ENCODE data around the gene ZNF853.

The ZNF853 gene

GRCh38 chr7:6650086-6650485 lies 34.7 kb downstream of the ZNF853 start:
- CTCF ChIA-PET, result no interaction called here
- POLR2A ChIA-PET, result no interaction called here
- TF ChIP-seq, protein P1, sequence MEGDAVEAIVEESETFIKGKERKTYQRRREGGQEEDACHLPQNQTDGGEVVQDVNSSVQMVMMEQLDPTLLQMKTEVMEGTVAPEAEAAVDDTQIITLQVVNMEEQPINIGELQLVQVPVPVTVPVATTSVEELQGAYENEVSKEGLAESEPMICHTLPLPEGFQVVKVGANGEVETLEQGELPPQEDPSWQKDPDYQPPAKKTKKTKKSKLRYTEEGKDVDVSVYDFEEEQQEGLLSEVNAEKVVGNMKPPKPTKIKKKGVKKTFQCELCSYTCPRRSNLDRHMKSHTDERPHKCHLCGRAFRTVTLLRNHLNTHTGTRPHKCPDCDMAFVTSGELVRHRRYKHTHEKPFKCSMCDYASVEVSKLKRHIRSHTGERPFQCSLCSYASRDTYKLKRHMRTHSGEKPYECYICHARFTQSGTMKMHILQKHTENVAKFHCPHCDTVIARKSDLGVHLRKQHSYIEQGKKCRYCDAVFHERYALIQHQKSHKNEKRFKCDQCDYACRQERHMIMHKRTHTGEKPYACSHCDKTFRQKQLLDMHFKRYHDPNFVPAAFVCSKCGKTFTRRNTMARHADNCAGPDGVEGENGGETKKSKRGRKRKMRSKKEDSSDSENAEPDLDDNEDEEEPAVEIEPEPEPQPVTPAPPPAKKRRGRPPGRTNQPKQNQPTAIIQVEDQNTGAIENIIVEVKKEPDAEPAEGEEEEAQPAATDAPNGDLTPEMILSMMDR (IDR thresholded peaks at IDR 0.05; ENCODE audit: control extremely low read depth, extremely low read depth, low read depth, missing control alignments), result no peak
- DNase-seq (ENCODE audit: extremely low spot score), result no peak

GRCh38 chr7:6650521-6651011 lies 35.2 kb downstream of the ZNF853 start:
- ChIA-PET CTCF (no interaction called here), POLR2A (no interaction called here)
- TF ChIP-seq, protein P1 (IDR thresholded peaks at IDR 0.05; ENCODE audit: control extremely low read depth, extremely low read depth, low read depth, missing control alignments), result no peak
- no peak for DNase-seq (ENCODE audit: extremely low spot score)

GRCh38 chr7:6651851-6652445 lies 36.5 kb downstream of the ZNF853 start:
- DNase-seq (ENCODE audit: extremely low spot score), result no peak
- TF ChIP-seq, protein P1 (IDR thresholded peaks at IDR 0.05; ENCODE audit: control extremely low read depth, extremely low read depth, low read depth, missing control alignments), result no peak
- POLR2A ChIA-PET, result no interaction called here
- CTCF ChIA-PET, result no interaction called here

DNA sequence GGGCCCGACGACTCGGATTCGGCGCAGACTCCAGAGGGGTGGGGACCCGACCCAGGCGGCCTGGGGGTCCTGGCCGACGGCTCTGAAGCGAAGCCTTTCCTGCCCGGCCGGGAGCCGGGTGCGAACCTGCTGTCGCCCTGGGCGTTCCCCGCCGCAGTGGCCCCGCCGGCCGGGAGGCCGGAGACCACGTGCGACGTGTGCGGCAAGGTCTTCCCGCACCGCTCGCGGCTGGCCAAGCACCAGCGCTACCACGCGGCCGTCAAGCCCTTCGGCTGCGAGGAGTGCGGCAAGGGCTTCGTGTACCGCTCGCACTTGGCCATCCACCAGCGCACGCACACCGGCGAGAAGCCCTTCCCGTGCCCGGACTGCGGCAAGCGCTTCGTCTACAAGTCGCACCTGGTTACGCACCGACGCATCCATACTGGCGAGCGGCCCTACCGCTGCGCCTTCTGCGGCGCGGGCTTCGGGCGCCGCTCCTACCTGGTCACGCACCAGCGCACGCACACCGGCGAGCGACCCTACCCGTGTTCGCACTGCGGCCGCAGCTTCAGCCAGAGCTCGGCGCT lies 37.1 kb downstream of the ZNF853 start:
- no peak for DNase-seq (ENCODE audit: extremely low spot score)
- TF ChIP-seq, protein P1 (IDR thresholded peaks at IDR 0.05; ENCODE audit: control extremely low read depth, extremely low read depth, low read depth, missing control alignments), result no peak
- CTCF ChIA-PET, result no interaction called here
- POLR2A ChIA-PET, result no interaction called here

DNA sequence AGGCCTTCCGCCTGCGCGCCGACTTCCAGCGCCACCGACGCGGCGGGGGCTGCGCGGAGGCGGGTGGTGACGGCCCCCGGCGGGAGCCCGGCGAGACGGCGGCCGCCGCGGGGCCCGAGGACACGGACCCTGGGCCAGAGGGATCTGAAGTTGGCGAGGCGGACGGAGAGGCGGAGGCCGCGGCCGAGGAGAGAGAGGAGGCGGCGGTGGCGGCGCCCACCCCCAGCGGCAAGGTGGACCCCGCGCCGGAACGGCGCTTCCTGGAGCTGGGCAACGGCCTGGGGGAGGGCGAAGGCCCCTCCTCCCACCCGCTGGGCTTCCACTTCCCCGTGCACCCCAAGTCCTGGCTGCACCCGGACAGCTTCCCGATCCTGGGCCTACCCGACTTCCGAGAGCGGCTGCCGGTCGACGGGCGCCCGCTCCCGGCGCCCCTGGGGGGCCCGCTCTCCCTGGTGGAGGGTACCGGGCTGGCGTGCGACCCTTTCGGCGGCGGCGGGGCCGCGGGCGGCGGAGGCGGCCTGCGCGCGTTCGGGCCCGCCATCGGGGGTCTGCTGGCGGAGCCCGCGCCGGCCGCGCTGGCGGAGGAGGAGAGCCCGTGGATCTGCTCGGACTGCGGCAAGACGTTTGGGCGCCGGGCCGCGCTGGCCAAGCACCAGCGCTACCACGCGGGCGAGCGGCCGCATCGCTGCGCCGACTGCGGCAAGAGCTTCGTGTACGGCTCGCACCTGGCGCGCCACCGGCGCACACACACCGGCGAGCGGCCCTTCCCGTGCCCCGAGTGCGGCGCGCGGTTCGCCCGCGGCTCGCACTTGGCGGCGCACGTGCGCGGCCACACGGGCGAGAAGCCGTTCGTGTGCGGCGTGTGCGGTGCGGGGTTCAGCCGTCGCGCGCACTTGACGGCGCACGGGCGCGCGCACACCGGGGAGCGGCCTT lies 37.9 kb downstream of the ZNF853 start:
- DNase-seq (ENCODE audit: extremely low spot score), result no peak
- ChIA-PET POLR2A (no interaction called here), CTCF (no interaction called here)
- TF ChIP-seq, protein P1 (IDR thresholded peaks at IDR 0.05; ENCODE audit: control extremely low read depth, extremely low read depth, low read depth, missing control alignments), result no peak

DNA sequence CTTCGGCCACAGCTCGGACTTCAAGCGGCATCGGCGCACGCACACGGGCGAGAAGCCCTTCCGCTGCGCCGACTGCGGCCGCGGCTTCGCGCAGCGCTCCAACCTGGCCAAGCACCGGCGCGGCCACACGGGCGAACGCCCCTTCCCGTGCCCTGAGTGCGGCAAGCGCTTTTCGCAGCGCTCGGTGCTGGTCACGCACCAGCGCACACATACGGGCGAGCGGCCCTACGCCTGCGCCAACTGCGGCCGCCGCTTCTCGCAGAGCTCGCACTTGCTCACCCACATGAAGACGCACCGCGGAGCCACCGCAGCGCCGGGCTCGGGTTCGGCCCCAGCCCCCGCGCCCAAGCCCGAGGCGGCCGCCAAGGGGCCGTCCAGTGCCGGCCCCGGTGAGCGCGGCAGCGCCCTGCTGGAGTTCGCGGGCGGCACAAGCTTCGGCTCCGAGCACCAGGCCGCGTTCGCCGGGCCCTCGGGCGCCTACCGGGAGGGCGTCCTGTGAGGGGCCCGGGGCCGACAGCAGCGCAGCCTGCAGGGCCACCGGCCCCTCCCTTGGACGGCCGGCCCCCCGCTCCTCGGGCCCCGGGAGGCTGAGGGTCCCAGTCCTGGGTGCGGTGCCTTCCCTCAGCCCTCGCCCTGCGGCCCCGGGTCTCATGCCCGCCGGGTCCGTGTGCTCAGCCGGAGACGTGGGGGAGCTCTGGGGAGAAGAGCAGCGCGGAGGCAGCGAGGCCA lies 38.9 kb downstream of the ZNF853 start:
- POLR2A ChIA-PET, result no interaction called here
- CTCF ChIA-PET, result no interaction called here

More for the DNA sequence above, 38.9 kb downstream of the ZNF853 start:
- no peak for DNase-seq (ENCODE audit: extremely low spot score)
- TF ChIP-seq, protein P1 (IDR thresholded peaks at IDR 0.05; ENCODE audit: control extremely low read depth, extremely low read depth, low read depth, missing control alignments), result no peak

Data from GM10248 (cell line).